Iris pigment epithelial cell (primary cell): Measurements from ENCODE around the gene CLDN16.

Experiments used
- DNase-seq: peaks from one replicate; pipeline ENCODE4 v3.0.0-alpha.2; 2011; ENCODE audit warnings: low read depth

CLDN16 gene

DNA sequence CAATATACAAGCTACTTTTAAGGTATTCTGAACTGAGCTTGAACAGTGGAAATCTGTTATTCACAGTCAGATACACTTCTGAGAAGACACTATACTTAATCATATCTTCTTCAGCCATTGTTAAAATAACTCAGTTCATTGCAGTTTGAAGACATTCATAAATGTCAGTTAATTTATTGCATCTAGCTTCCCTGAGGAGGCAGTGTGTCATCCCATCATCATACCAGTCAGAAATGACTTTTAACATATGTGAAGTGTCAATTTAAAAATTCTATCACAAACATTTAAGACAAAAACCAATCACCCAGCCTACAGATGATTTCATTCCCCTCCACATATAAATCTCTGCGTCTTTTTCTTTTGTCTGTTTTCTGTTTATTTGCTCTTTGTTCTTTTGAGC is 54.3 kb downstream of the CLDN16 start:
- DNase-seq = no peak

DNA sequence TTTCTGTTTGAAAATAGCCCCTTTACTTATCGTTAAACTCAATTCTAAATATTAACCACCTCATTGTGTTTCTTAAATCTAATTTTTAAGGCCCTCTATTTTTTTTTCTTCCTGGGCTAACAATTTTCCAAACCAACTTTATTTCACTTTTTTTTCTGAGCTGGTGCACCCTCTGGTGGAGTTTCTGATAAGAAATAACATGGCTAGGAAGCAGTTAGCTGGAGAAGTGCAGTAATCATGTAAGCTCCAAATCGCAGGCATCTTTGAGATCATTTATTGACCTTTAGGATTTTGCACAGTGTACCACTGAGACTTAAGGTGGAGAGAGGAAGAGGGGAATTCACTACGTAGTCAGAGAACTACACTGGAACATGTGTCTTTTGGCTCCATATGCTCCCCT is 55.3 kb downstream of the CLDN16 start:
- peak; percentile 44 for DNase-seq

- no peak for DNase-seq
Measured at GRCh38 chr3:190444006-190444405, 56.0 kb downstream of the CLDN16 start.

- peak; percentile 35 for DNase-seq
Measured at GRCh38 chr3:190444576-190445145, 56.7 kb downstream of the CLDN16 start.

- peak; percentile 33 for DNase-seq
Measured at GRCh38 chr3:190446573-190447279, 58.8 kb downstream of the CLDN16 start.

DNA sequence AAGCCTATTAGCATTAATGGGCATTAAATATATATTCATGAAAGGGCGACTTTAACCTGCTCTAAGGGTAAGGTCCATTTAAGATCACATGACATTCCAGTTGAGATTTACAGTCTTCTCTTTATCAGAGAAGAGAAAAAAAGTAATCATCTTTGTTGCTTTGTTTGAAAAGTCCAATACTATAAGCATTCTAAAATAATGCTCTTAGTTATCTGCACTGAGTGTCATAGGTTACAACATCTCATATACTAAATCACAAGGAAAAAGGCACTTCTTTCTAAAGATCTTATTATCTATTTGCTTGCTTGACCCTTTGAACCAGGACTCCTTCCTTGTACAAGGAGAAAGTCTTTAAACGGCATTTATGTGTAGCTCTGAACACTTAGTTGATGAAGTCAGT is 60.3 kb downstream of the CLDN16 start:
- no peak for DNase-seq

- no peak for DNase-seq
Measured at GRCh38 chr3:190449801-190450200, 61.8 kb downstream of the CLDN16 start, which contains the start of gene TMEM207. TMEM207 (minus strand) TSS chr3:190449901; CDS start chr3:190449809, 92 bp downstream.

GRCh38 chr3:190455828-190456227 is 67.9 kb downstream of the CLDN16 start:
- DNase-seq = no peak

- no peak for DNase-seq
Measured at GRCh38 chr3:190456770-190457169, 68.8 kb downstream of the CLDN16 start.

DNA sequence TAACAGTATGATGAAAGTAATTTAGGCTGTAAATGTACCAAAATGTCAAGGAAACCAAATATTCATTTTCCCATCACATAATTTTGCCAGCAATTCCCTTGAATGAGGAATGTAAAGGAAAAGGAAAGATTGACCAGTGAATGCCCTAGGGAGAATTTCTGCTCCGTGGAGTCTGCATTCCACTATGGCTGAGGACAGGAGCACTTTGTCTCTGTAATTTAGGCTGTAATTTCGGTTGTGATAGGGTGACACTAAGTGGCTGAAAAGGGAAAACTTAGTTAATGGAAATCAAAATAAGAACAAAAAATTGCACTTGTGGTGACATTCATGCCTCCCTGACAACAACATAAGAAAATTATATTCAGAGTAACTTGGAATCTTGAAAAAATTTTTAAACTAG is 70.1 kb downstream of the CLDN16 start:
- DNase-seq = no peak
